PC-3 (cell line): ENCODE measurements around the gene JAG2. TPM values are rescaled to one million over a fixed set of nuclear protein-coding genes. Genes with fewer than 3 reads are reported as not detected.

Source experiments
- ATAC-seq: fragments of 200-7000 bp; cut with Tn5 transposase; 2 replicates; pipeline ENCODE4 v1.9.1; 2020; ENCODE audit warnings: mild to moderate bottlenecking, moderate library complexity
- BruUV-seq: library from RNA; stranded (reverse); fragments of 400-500 nt; replicated peaks from 2 replicates; lab custom pipeline; 2021; lab: Mats Ljungman, UMichigan
- CTCF ChIA-PET: fragments of 300-600 bp; sonication (Branson Sonifier 250); formaldehyde crosslinking; loops from one replicate; lab custom pipeline; 2022; ENCODE audit warnings: antibody characterized with exemption; lab: Charles Lee
- POLR2A ChIA-PET: fragments of 300-600 bp; sonication (Branson Sonifier 250); formaldehyde crosslinking; loops from one replicate; lab custom pipeline; 2022; ENCODE audit warnings: antibody characterized with exemption; ENCODE audit not compliant: unreplicated experiment; lab: Charles Lee
- DNase-seq: peaks from one replicate; pipeline ENCODE4 v3.0.0-alpha.2; 2015
- H2AFZ ChIP-seq: fragments of 300-600 bp; sonication (generic); 2 replicates; pipeline ENCODE4 v1.6.0; 2016; ENCODE audit warnings: antibody characterized with exemption, low read length
- H3F3A ChIP-seq: fragments of 300-600 bp; sonication (generic); one replicate; pipeline ENCODE4 v1.6.0; 2017; ENCODE audit warnings: antibody characterized with exemption, low read length, control low read depth, mild to moderate bottlenecking; ENCODE audit not compliant: unreplicated experiment
- H3K27ac ChIP-seq: fragments of 300-600 bp; sonication (generic); 2 replicates; pipeline ENCODE4 v1.5.1; 2016; ENCODE audit warnings: mild to moderate bottlenecking, low read length
- H3K27me3 ChIP-seq: fragments of 300-600 bp; sonication (generic); 2 replicates; pipeline ENCODE4 v1.6.1; 2016; ENCODE audit warnings: low read length, mixed read lengths
- H3K36me3 ChIP-seq: fragments of 300-600 bp; sonication (generic); 2 replicates; pipeline ENCODE4 v1.6.1; 2016; ENCODE audit warnings: low read depth, mixed run types, low read length, mixed read lengths
- H3K4me1 ChIP-seq: fragments of 300-600 bp; sonication (generic); 2 replicates; pipeline ENCODE4 v1.5.1; 2016; ENCODE audit warnings: low read length; ENCODE audit not compliant: insufficient read depth
- H3K4me2 ChIP-seq: fragments of 300-600 bp; sonication (generic); 2 replicates; pipeline ENCODE4 v1.6.0; 2016; ENCODE audit warnings: low read length
- H3K4me3 ChIP-seq: fragments of 300-600 bp; sonication (generic); 2 replicates; pipeline ENCODE4 v1.5.1; 2016; ENCODE audit warnings: mild to moderate bottlenecking, low read length, mixed read lengths
- H3K79me2 ChIP-seq: fragments of 300-600 bp; sonication (generic); 2 replicates; pipeline ENCODE4 v1.6.1; 2017; ENCODE audit warnings: low read length, mixed read lengths
- H3K9ac ChIP-seq: fragments of 300-600 bp; sonication (generic); 2 replicates; pipeline ENCODE4 v1.6.0; 2016; ENCODE audit warnings: mild to moderate bottlenecking, low read length
- H3K9me2 ChIP-seq: fragments of 300-600 bp; sonication (generic); replicated peaks from 2 replicates; pipeline ENCODE4 v1.6.1; 2016; ENCODE audit warnings: mixed run types, low read length, mixed read lengths
- H3K9me3 ChIP-seq: fragments of 300-600 bp; sonication (generic); 2 replicates; pipeline ENCODE4 v1.6.1; 2016; ENCODE audit warnings: low read length, mixed read lengths
- H4K20me1 ChIP-seq: fragments of 300-600 bp; sonication (generic); 2 replicates; pipeline ENCODE4 v1.6.1; 2016; ENCODE audit warnings: low read length, mixed read lengths
- EZH2 ChIP-seq: fragments of 300-600 bp; sonication (generic); IDR thresholded peaks from one replicate; pipeline ENCODE4 v1.6.1; 2017; ENCODE audit warnings: antibody characterized with exemption, mild to moderate bottlenecking, low read length; ENCODE audit not compliant: unreplicated experiment
- EZH2phosphoT487 ChIP-seq: fragments of 300-600 bp; sonication (generic); IDR thresholded peaks from 2 replicates; pipeline ENCODE4 v1.6.1; 2018; ENCODE audit warnings: mild to moderate bottlenecking, antibody characterized with exemption, low read length, borderline replicate concordance
- intact Hi-C: fragments of 100-400 bp; cut with micrococcal nuclease; formaldehyde crosslinking; loops from 2 replicates; pipeline ENCODE4 v1.9.0; 2023
- total RNA-seq: library from RNA; depleted of rRNA; stranded (reverse); fragments of >200 nt; gene quantifications from 2 replicates; pipeline ENCODE4 v1.2.3, GENCODE V29; 2014
- TF ChIP-seq, protein P1 (sequence below): fragments of 300-600 bp; sonication (generic); conservative IDR thresholded peaks from 2 replicates; pipeline ENCODE4 v1.5.1; 2017; ENCODE audit warnings: antibody characterized with exemption, low read depth, mild to moderate bottlenecking, low read length

Gene JAG2
- total RNA-seq, 1 experiment from 2014 or later: 57.1 TPM

DNA sequence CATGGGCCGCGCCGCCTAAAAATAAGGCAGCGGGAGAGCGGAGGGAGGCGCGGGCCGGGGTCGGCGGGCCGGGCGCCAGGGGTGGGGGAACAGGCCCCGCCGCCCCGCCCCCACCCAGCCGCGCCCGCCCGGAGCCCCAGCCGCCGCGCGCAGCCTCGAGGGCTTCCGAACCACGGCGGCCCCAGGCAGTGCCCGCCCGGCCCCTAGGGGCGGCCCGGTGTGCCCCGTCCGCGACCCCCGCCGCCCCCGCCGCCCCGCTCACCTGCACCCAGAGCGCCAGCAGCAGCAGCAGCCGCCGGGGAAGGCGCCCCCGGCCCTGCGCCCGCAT lies 519 bp downstream of the JAG2 start:
- H3K9me3 ChIP-seq: no peaks in the 10 kb centered on the region
- H3K36me3 ChIP-seq: no peaks in the 10 kb centered on the region
- H3K27ac ChIP-seq: no peak overlapping the region
- peak overlapping the region; percentile 68; the same call in 1 of the 2 replicates for H2AFZ ChIP-seq
- peaks cover 45% of the 10 kb centered on the region for H3K79me2 ChIP-seq
- intact Hi-C loops: loop anchor here (5.0 kb wide), 1 partner anchor 76 kb away; no protein-coding TSS in a partner anchor
- peak overlapping the region; percentile 94 for H3K4me2 ChIP-seq
- no peak for DNase-seq
- H3K4me3 ChIP-seq: peak overlapping the region; percentile 72
- H3K9me2 ChIP-seq: no peaks in the 10 kb centered on the region
- ATAC-seq: 0 out of 2 replicates have a peak, but pooled peaks have one; percentile 2
- no TSS peak for BruUV-seq
- no peaks in the 10 kb centered on the region for H3F3A ChIP-seq
- ChIA-PET CTCF (interaction anchor here (0.6 to 0.9 kb wide), 2 partner anchors 78 to 233 kb away, joined by 3 read pairs; no protein-coding TSS in a partner anchor), POLR2A (no interaction called here)
- TF ChIP-seq EZH2: no peak
- H3K9ac ChIP-seq: no peak overlapping the region
- peaks cover 21% of the 10 kb centered on the region for H3K4me1 ChIP-seq
- H4K20me1 ChIP-seq: peaks cover 9% of the 10 kb centered on the region; the same call in 1 of the 2 replicates
- no peaks in the 10 kb centered on the region for H3K27me3 ChIP-seq

- peaks cover 21% of the 10 kb centered on the region for H3K4me1 ChIP-seq
- peak; percentile 32 for ATAC-seq
- ChIA-PET CTCF (interaction anchor here (0.6 to 0.9 kb wide), 2 partner anchors 77 to 233 kb away, joined by 3 read pairs; no protein-coding TSS in a partner anchor), POLR2A (no interaction called here)
- peak overlapping the region; percentile 94 for H3K4me2 ChIP-seq
- H3K9ac ChIP-seq: no peak overlapping the region
- peak; percentile 50 for DNase-seq
- H3K27me3 ChIP-seq: no peaks in the 10 kb centered on the region
- intact Hi-C loops: loop anchor here (5.0 kb wide), 1 partner anchor 75 kb away; no protein-coding TSS in a partner anchor
- no peaks in the 10 kb centered on the region for H3F3A ChIP-seq
- H4K20me1 ChIP-seq: peaks cover 11% of the 10 kb centered on the region; the same call in 1 of the 2 replicates
- H3K27ac ChIP-seq: no peak overlapping the region
- peaks cover 51% of the 10 kb centered on the region for H3K79me2 ChIP-seq
- no TSS peak for BruUV-seq
- peak overlapping the region; percentile 68; the same call in 1 of the 2 replicates for H2AFZ ChIP-seq
- no peaks in the 10 kb centered on the region for H3K9me3 ChIP-seq
- H3K4me3 ChIP-seq: peak overlapping the region; percentile 72
- H3K36me3 ChIP-seq: no peaks in the 10 kb centered on the region
- H3K9me2 ChIP-seq: no peaks in the 10 kb centered on the region
- TF ChIP-seq EZH2phosphoT487: peak; percentile 91
- TF ChIP-seq, protein P1, sequence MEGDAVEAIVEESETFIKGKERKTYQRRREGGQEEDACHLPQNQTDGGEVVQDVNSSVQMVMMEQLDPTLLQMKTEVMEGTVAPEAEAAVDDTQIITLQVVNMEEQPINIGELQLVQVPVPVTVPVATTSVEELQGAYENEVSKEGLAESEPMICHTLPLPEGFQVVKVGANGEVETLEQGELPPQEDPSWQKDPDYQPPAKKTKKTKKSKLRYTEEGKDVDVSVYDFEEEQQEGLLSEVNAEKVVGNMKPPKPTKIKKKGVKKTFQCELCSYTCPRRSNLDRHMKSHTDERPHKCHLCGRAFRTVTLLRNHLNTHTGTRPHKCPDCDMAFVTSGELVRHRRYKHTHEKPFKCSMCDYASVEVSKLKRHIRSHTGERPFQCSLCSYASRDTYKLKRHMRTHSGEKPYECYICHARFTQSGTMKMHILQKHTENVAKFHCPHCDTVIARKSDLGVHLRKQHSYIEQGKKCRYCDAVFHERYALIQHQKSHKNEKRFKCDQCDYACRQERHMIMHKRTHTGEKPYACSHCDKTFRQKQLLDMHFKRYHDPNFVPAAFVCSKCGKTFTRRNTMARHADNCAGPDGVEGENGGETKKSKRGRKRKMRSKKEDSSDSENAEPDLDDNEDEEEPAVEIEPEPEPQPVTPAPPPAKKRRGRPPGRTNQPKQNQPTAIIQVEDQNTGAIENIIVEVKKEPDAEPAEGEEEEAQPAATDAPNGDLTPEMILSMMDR: no peak; the same call in 1 of the 2 replicates
These were observed 1.1 kb downstream of the JAG2 start for GRCh38 chr14:105167303-105168092.

DNA sequence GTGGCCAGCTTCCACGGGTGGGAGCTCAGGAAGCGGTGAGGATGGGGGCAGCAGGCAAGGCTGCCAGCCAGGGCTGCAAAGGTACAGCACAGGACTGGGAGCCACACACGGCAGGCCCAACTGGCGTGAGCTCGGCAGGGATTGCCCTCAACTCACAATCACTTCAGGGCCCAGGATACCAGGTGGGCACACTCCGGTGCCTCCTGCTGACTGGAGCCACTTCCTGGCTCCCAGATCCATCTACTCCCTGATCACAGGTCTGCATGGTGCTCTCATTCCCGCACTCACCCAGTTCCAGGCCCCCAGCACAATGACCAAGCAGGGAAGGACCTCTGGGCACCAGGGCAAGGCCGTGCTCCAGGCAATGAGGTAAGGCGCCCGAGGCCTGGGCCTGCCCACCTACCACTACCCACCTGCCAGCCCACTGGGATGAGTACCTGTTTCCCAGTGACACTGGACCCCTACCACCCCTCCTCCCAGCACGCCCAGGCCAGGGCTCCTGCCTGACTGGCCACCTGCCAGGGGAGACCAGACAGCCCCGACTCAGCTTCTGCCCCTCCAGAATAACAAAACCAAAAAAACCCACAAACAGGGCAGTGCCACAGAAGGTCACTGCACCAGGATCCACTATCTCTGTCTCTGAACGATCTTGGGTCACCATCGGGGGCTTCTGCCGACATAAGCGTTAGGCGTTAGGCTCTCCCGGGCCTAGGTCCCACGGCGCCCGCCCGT lies 1.8 kb downstream of the JAG2 start:
- CTCF ChIA-PET: no interaction called here

More for the DNA sequence above, 1.8 kb downstream of the JAG2 start:
- Histone ChIP-seq H3K79me2 (peaks cover 57% of the 10 kb centered on the region), H2AFZ (no peak overlapping the region), H3K4me3 (peak overlapping the region; percentile 63), H3K4me1 (peaks cover 21% of the 10 kb centered on the region), H3K9me3 (no peaks in the 10 kb centered on the region), H3K4me2 (peak overlapping the region; percentile 85), H3K27me3 (no peaks in the 10 kb centered on the region), H4K20me1 (peaks cover 15% of the 10 kb centered on the region; the same call in 1 of the 2 replicates), H3K36me3 (no peaks in the 10 kb centered on the region), H3K9me2 (no peaks in the 10 kb centered on the region), H3K27ac (no peak overlapping the region), H3K9ac (no peak overlapping the region), H3F3A (no peaks in the 10 kb centered on the region)
- no peak for DNase-seq
- POLR2A ChIA-PET: no interaction called here
- no peak for ATAC-seq
- BruUV-seq: no TSS peak
- TF ChIP-seq EZH2: no peak
- TF ChIP-seq, protein P1: no peak
- no peak for TF ChIP-seq EZH2phosphoT487
- intact Hi-C loops: loop anchor here (5.0 kb wide), 1 partner anchor 74 kb away; no protein-coding TSS in a partner anchor
